WTC11 (cell line): ENCODE measurements around the gene IL37. TPM values are rescaled to one million over a fixed set of nuclear protein-coding genes. Genes with fewer than 3 reads are reported as not detected.

Experiments used
- ATAC-seq: fragments of 200-7000 bp; cut with Tn5 transposase; 2 replicates; pipeline ENCODE4 v1.10.0; 2021; ENCODE audit warnings: mild to moderate bottlenecking, moderate library complexity
- CTCF ChIA-PET: fragments of 300-600 bp; sonication (Branson Sonifier 250); formaldehyde crosslinking; loops from one replicate; lab custom pipeline; 2021; ENCODE audit warnings: antibody characterized with exemption; lab: Charles Lee
- POLR2A ChIA-PET: fragments of 350-600 bp; sonication (Branson Sonifier 250); formaldehyde crosslinking; loops from one replicate; lab custom pipeline; 2021; ENCODE audit warnings: antibody characterized with exemption; lab: Charles Lee
- DNase-seq: peaks from one replicate; pipeline ENCODE4 v3.0.0; 2021; ENCODE audit warnings: low spot score
- H3K27ac Mint-ChIP-seq: 2 replicates; pipeline ENCODE4 v1.8.0; 2021; ENCODE audit warnings: mixed read lengths
- H3K27me3 Mint-ChIP-seq: 2 replicates; pipeline ENCODE4 v1.8.0; 2021; ENCODE audit warnings: low read depth, mild to moderate bottlenecking, moderate library complexity, mixed read lengths
- H3K36me3 Mint-ChIP-seq: 2 replicates; pipeline ENCODE4 v1.8.0; 2021; ENCODE audit warnings: mixed read lengths
- H3K4me1 Mint-ChIP-seq: 2 replicates; pipeline ENCODE4 v1.8.0; 2022; ENCODE audit warnings: mixed read lengths
- H3K4me3 Mint-ChIP-seq: 2 replicates; pipeline ENCODE4 v1.8.0; 2021; ENCODE audit warnings: mild to moderate bottlenecking, moderate library complexity, mixed read lengths
- H3K9me3 Mint-ChIP-seq: 2 replicates; pipeline ENCODE4 v1.8.0; 2021; ENCODE audit warnings: mixed read lengths
- ARID4B ChIP-seq: sonication (generic); formaldehyde crosslinking; IDR thresholded peaks from 2 replicates; pipeline ENCODE4 v1.8.0; 2023; ENCODE audit warnings: missing genetic modification reagents, mild to moderate bottlenecking, borderline replicate concordance
- ATF1 ChIP-seq: sonication (generic); formaldehyde crosslinking; IDR thresholded peaks from 2 replicates; pipeline ENCODE4 v1.8.1; 2023; ENCODE audit warnings: mild to moderate bottlenecking, moderate library complexity, missing genetic modification reagents
- ATF3 ChIP-seq: sonication (generic); formaldehyde crosslinking; conservative IDR thresholded peaks from 2 replicates; pipeline ENCODE4 v1.8.1; 2022; ENCODE audit warnings: mild to moderate bottlenecking, missing genetic modification reagents
- CBFB ChIP-seq: sonication (generic); formaldehyde crosslinking; IDR thresholded peaks from 2 replicates; pipeline ENCODE4 v1.8.1; 2022; ENCODE audit warnings: mild to moderate bottlenecking, low read depth, missing genetic modification reagents
- CDX4 ChIP-seq: fragments of 250-450 bp; sonication (Bioruptor Pico); IDR thresholded peaks from 2 replicates; pipeline ENCODE4 v1.9.0; 2021; ENCODE audit warnings: moderate library complexity, mild to moderate bottlenecking, inconsistent platforms, borderline replicate concordance
- CREM ChIP-seq: sonication (generic); formaldehyde crosslinking; IDR thresholded peaks from 2 replicates; pipeline ENCODE4 v1.8.1; 2022; ENCODE audit warnings: mild to moderate bottlenecking, missing genetic modification reagents, moderate library complexity
- FOXJ3 ChIP-seq: sonication (generic); formaldehyde crosslinking; IDR thresholded peaks from 2 replicates; pipeline ENCODE4 v1.9.0; 2021; ENCODE audit warnings: missing genetic modification reagents, mild to moderate bottlenecking, borderline replicate concordance
- HMGA2 ChIP-seq: fragments of 250-450 bp; sonication (Bioruptor Pico); IDR thresholded peaks from 2 replicates; pipeline ENCODE4 v1.4.0; 2021; ENCODE audit warnings: mild to moderate bottlenecking, moderate library complexity
- IRF2 ChIP-seq: sonication (generic); formaldehyde crosslinking; IDR thresholded peaks from 2 replicates; pipeline ENCODE4 v1.8.0; 2022; ENCODE audit warnings: low read depth, missing genetic modification reagents, borderline replicate concordance
- MXD4 ChIP-seq: fragments of 250-450 bp; sonication (Bioruptor Pico); IDR thresholded peaks from 2 replicates; pipeline ENCODE4 v1.8.0; 2021; ENCODE audit warnings: mild to moderate bottlenecking, moderate library complexity, borderline replicate concordance
- SMAD3 ChIP-seq: sonication (generic); formaldehyde crosslinking; IDR thresholded peaks from 2 replicates; pipeline ENCODE4 v1.8.0; 2022; ENCODE audit warnings: missing genetic modification reagents, mild to moderate bottlenecking, borderline replicate concordance
- SP1 ChIP-seq: sonication (generic); formaldehyde crosslinking; conservative IDR thresholded peaks from 2 replicates; pipeline ENCODE4 v1.8.1; 2022; ENCODE audit warnings: missing genetic modification reagents
- ZNF121 ChIP-seq: sonication (generic); formaldehyde crosslinking; IDR thresholded peaks from 2 replicates; pipeline ENCODE4 v1.8.0; 2023; ENCODE audit warnings: missing genetic modification reagents
- ZNF317 ChIP-seq: sonication (generic); formaldehyde crosslinking; IDR thresholded peaks from 2 replicates; pipeline ENCODE4 v1.8.1; 2023; ENCODE audit warnings: low read depth, mild to moderate bottlenecking, moderate library complexity, missing genetic modification reagents, borderline replicate concordance
- ZSCAN18 ChIP-seq: fragments of 250-450 bp; sonication (Bioruptor Pico); IDR thresholded peaks from 2 replicates; pipeline ENCODE4 v2.1.2; 2022; ENCODE audit warnings: mild to moderate bottlenecking, moderate library complexity
- total RNA-seq: library from RNA; stranded (reverse); gene quantifications from 3 replicates; pipeline ENCODE4 v1.2.3, GENCODE V29; 2021
- TF ChIP-seq, protein P1 (sequence below): sonication (generic); formaldehyde crosslinking; IDR thresholded peaks from 2 replicates; pipeline ENCODE4 v1.8.1; 2023; ENCODE audit warnings: mild to moderate bottlenecking, missing genetic modification reagents, moderate library complexity
- TF ChIP-seq, protein P2 (sequence below): fragments of 250-450 bp; sonication (Bioruptor Pico); IDR thresholded peaks from 2 replicates; pipeline ENCODE4 v1.9.0; 2021; ENCODE audit warnings: mild to moderate bottlenecking

IL37 gene
- total RNA-seq, 1 experiment from 2014 or later = 0.48 TPM

- CTCF ChIA-PET = interaction anchor here (0.8 kb wide), 1 partner anchor 23 kb away, joined by 3 read pairs; no protein-coding TSS in a partner anchor
- no peak for DNase-seq
- Mint-ChIP-seq H3K27ac (no peak overlapping the region), H3K4me3 (no peak overlapping the region), H3K4me1 (peaks cover 4% of the 10 kb centered on the region; the same call in 1 of the 2 replicates), H3K9me3 (peaks cover 16% of the 10 kb centered on the region), H3K27me3 (peaks cover 35% of the 10 kb centered on the region), H3K36me3 (peaks cover 5% of the 10 kb centered on the region)
- POLR2A ChIA-PET = no interaction called here
- TF ChIP-seq SMAD3 (CRISPR knock-in tag) = no peak
- TF ChIP-seq CREM (CRISPR knock-in tag) = no peak
- no peak for TF ChIP-seq MXD4 (CRISPR knock-in tag)
- no peak for TF ChIP-seq FOXJ3 (CRISPR knock-in tag)
- TF ChIP-seq SP1 (CRISPR knock-in tag) = no peak
- no peak for TF ChIP-seq CBFB (CRISPR knock-in tag)
- no peak for TF ChIP-seq ZNF317 (CRISPR knock-in tag)
- TF ChIP-seq HMGA2 (CRISPR knock-in tag) = no peak
- TF ChIP-seq ATF3 (CRISPR knock-in tag) = no peak
- TF ChIP-seq, protein P1, sequence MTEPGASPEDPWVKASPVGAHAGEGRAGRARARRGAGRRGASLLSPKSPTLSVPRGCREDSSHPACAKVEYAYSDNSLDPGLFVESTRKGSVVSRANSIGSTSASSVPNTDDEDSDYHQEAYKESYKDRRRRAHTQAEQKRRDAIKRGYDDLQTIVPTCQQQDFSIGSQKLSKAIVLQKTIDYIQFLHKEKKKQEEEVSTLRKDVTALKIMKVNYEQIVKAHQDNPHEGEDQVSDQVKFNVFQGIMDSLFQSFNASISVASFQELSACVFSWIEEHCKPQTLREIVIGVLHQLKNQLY = no peak
- TF ChIP-seq, protein P2, sequence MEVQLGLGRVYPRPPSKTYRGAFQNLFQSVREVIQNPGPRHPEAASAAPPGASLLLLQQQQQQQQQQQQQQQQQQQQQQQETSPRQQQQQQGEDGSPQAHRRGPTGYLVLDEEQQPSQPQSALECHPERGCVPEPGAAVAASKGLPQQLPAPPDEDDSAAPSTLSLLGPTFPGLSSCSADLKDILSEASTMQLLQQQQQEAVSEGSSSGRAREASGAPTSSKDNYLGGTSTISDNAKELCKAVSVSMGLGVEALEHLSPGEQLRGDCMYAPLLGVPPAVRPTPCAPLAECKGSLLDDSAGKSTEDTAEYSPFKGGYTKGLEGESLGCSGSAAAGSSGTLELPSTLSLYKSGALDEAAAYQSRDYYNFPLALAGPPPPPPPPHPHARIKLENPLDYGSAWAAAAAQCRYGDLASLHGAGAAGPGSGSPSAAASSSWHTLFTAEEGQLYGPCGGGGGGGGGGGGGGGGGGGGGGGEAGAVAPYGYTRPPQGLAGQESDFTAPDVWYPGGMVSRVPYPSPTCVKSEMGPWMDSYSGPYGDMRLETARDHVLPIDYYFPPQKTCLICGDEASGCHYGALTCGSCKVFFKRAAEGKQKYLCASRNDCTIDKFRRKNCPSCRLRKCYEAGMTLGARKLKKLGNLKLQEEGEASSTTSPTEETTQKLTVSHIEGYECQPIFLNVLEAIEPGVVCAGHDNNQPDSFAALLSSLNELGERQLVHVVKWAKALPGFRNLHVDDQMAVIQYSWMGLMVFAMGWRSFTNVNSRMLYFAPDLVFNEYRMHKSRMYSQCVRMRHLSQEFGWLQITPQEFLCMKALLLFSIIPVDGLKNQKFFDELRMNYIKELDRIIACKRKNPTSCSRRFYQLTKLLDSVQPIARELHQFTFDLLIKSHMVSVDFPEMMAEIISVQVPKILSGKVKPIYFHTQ (CRISPR knock-in tag) = no peak
- TF ChIP-seq CDX4 = no peak
- TF ChIP-seq ARID4B (CRISPR knock-in tag) = no peak
- TF ChIP-seq ATF1 (CRISPR knock-in tag) = no peak
- TF ChIP-seq ZNF121 (CRISPR knock-in tag) = no peak
- no peak for TF ChIP-seq ZSCAN18 (CRISPR knock-in tag)
- no peak for TF ChIP-seq IRF2 (CRISPR knock-in tag)
- ATAC-seq = no peak
Measured at GRCh38 chr2:112919086-112919485, 8.1 kb downstream of the IL37 start.
